MM.1S (cell line): Measurements from ENCODE around the gene SLBP.

Experiments used
- DNase-seq: peaks from one replicate; pipeline ENCODE4 v3.0.0-alpha.2; 2015
- H2AFZ ChIP-seq: fragments of 300-600 bp; sonication (generic); 2 replicates; pipeline ENCODE4 v1.6.0; 2016; ENCODE audit warnings: antibody characterized with exemption, low read length
- H3F3A ChIP-seq: fragments of 300-600 bp; sonication (generic); 2 replicates; pipeline ENCODE4 v1.6.1; 2016; ENCODE audit warnings: mild to moderate bottlenecking, antibody characterized with exemption, low read length, moderate library complexity, mixed read lengths; ENCODE audit not compliant: insufficient read depth
- H3K27ac ChIP-seq: fragments of 300-600 bp; sonication (generic); 2 replicates; pipeline ENCODE4 v1.5.1; 2016; ENCODE audit warnings: mild to moderate bottlenecking, low read length
- H3K27me3 ChIP-seq: fragments of 300-600 bp; sonication (generic); replicated peaks from 2 replicates; pipeline ENCODE4 v1.6.0; 2016; ENCODE audit warnings: low read length; ENCODE audit not compliant: insufficient read depth
- H3K36me3 ChIP-seq: fragments of 300-600 bp; sonication (generic); replicated peaks from 2 replicates; pipeline ENCODE4 v1.6.1; 2016; ENCODE audit warnings: mild to moderate bottlenecking, low read length, mixed read lengths; ENCODE audit not compliant: insufficient read depth
- H3K4me1 ChIP-seq: fragments of 300-600 bp; sonication (generic); 2 replicates; pipeline ENCODE4 v1.6.1; 2016; ENCODE audit warnings: low read length, mixed read lengths
- H3K4me2 ChIP-seq: fragments of 300-600 bp; sonication (generic); 2 replicates; pipeline ENCODE4 v1.6.0; 2016; ENCODE audit warnings: low read depth, low read length
- H3K4me3 ChIP-seq: fragments of 300-600 bp; sonication (generic); 2 replicates; pipeline ENCODE4 v1.5.1; 2016; ENCODE audit warnings: low read length, mixed read lengths
- H3K79me2 ChIP-seq: fragments of 300-600 bp; sonication (generic); 2 replicates; pipeline ENCODE4 v1.6.1; 2016; ENCODE audit warnings: mixed run types, low read length, mixed read lengths
- H3K9ac ChIP-seq: fragments of 300-600 bp; sonication (generic); 2 replicates; pipeline ENCODE4 v1.6.1; 2016; ENCODE audit warnings: low read length, mixed read lengths
- H3K9me2 ChIP-seq: fragments of 300-600 bp; sonication (generic); replicated peaks from 2 replicates; pipeline ENCODE4 v1.6.1; 2016; ENCODE audit warnings: mild to moderate bottlenecking, low read length, mixed read lengths; ENCODE audit not compliant: insufficient read depth
- H3K9me3 ChIP-seq: fragments of 300-600 bp; sonication (generic); replicated peaks from 2 replicates; pipeline ENCODE4 v1.6.1; 2016; ENCODE audit warnings: mild to moderate bottlenecking, low read length, mixed read lengths; ENCODE audit not compliant: insufficient read depth
- H4K20me1 ChIP-seq: fragments of 300-600 bp; sonication (generic); 2 replicates; pipeline ENCODE4 v1.6.1; 2016; ENCODE audit warnings: mild to moderate bottlenecking, low read length, moderate library complexity, mixed read lengths; ENCODE audit not compliant: insufficient read depth
- EZH2 ChIP-seq: fragments of 300-600 bp; sonication (generic); optimal IDR thresholded peaks from 2 replicates; pipeline ENCODE3; 2017; ENCODE audit warnings: low read depth, mild to moderate bottlenecking, antibody characterized with exemption, low read length, mixed read lengths
- EZH2phosphoT487 ChIP-seq: fragments of 300-600 bp; sonication (generic); IDR thresholded peaks from 2 replicates; pipeline ENCODE4 v1.6.1; 2018; ENCODE audit warnings: antibody characterized with exemption, low read length
- TF ChIP-seq, protein P1 (sequence below): fragments of 300-600 bp; sonication (generic); IDR thresholded peaks from 2 replicates; pipeline ENCODE4 v1.5.1; 2016; ENCODE audit warnings: antibody characterized with exemption, low read length, mixed read lengths

The SLBP gene

DNA sequence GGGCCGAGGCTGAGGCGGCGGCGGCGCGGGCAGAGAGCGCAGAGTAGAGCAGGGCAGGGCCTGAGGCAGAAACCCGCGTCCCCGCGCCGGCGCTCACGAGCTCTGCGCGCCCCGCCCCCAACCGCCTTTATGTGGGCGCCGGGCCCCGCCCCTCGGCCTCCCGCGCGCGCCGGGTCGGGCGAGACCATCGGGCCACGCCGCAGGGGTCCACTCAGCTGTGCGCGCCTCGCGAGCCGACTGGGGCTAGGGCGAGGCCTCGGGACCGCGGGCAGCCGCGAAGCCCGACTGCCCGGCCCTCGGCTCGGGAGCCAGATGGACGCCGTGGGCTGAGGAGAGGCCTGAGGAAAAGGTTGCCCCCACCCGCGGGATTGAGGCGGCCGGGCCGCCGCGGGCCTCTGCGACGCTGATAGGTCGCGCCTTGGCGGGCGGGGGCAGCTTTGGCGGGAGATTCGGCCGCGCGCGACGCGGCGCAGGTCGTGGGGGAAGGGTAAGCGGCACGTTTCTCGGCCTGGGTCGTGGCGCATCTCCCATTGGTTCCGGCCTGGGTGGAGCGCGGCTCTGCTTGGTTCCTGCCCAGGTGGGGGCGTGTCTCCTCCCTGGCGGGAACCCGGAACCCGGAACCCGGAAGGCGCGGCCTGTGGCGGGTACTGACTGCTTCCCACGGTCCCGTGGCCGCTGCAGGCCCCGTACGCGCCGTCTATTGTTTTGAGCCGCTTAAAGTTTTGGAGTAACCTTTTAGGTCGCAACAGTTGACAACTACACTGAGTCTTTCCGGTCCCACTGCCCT, at the start of gene SLBP:
Gene SLBP, minus strand, starts transcription at position 104 of the 787 bp plus-strand sequence. CDS start 131 bp downstream, outside the sequence.
- H3K79me2 ChIP-seq, result peaks cover 93% of the 10 kb centered on the region

DNA sequence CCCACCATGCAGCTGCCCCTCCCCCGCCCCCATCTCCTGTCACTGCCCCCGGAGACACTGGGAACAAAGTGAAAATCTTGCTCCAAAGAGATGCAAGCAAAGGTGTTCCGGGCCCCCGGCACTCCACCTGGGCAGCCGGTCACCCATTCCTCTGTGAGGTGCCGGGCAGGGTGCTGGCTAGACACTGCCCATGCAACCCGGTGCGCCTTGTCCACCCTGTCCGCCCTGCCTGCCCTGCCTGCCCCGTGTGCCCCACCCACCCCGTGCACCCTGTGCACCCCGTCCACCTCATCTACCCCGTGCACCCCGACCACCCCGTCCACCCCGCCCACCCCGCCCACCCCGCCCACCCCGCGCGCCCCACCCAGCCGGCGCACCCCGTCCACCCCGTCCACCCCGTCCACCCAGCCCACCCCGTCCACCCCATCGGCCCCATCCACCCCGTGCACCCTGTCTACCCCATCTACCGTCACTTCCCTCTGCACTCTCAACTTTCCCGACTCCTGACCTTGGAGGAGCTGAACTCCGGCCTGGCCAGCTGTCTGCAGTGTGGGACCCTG, 49.1 kb upstream of the SLBP start:
- H3K9me3 ChIP-seq, result no peaks in the 10 kb centered on the region
- H3K9ac ChIP-seq, result no peak overlapping the region

More for the DNA sequence above, at the start of gene SLBP:
- Histone ChIP-seq H3K4me1 (peaks cover 13% of the 10 kb centered on the region), H3K9me3 (no peaks in the 10 kb centered on the region), H2AFZ (peak within 1 kb of the TSS; percentile 78), H3K9me2 (no peaks in the 10 kb centered on the region), H3F3A (peaks cover 16% of the 10 kb centered on the region), H3K4me3 (peak within 1 kb of the TSS; percentile 95), H3K27me3 (no peaks in the 10 kb centered on the region), H3K36me3 (no peaks in the 10 kb centered on the region), H3K27ac (peak within 1 kb of the TSS; percentile 100), H3K4me2 (peak within 1 kb of the TSS; percentile 85), H3K9ac (peak within 1 kb of the TSS; percentile 99), H4K20me1 (peaks cover 33% of the 10 kb centered on the region)
- TF ChIP-seq EZH2, result no peak
- no peak for TF ChIP-seq EZH2phosphoT487
- TF ChIP-seq, protein P1, sequence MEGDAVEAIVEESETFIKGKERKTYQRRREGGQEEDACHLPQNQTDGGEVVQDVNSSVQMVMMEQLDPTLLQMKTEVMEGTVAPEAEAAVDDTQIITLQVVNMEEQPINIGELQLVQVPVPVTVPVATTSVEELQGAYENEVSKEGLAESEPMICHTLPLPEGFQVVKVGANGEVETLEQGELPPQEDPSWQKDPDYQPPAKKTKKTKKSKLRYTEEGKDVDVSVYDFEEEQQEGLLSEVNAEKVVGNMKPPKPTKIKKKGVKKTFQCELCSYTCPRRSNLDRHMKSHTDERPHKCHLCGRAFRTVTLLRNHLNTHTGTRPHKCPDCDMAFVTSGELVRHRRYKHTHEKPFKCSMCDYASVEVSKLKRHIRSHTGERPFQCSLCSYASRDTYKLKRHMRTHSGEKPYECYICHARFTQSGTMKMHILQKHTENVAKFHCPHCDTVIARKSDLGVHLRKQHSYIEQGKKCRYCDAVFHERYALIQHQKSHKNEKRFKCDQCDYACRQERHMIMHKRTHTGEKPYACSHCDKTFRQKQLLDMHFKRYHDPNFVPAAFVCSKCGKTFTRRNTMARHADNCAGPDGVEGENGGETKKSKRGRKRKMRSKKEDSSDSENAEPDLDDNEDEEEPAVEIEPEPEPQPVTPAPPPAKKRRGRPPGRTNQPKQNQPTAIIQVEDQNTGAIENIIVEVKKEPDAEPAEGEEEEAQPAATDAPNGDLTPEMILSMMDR, result no peak
- peak; percentile 96 for DNase-seq

DNA sequence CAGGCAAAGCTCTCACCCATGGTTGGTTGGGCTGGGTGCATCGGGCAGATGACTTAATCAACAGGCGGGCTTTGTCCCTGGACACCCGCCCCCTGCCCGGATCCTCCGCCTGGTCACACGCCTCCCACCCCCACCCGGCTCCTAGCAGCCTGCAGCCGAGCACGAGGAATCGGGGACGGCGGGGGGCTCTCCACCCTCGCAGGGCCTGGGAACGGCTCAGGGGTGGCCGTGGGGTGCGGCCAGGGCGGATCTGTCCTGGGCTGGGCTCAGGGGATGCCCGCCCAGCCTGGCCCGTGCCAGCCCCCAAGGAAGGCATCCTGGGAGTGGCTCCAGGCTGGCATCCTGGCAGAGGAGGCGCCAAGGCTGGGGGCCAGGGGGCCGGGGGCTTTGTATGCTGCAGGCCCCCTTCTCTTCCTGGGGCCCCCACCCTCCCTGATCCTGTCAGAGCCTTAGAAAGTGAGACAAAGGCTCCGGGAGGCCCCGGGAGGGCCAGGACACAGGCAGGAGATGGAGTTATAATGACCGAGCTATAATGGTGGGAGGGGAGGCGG, 48.5 kb upstream of the SLBP start:
- H3K4me3 ChIP-seq, result no peak overlapping the region
- H3K4me1 ChIP-seq, result no peaks in the 10 kb centered on the region
- H3K4me2 ChIP-seq, result no peak overlapping the region

More for the DNA sequence above, 49.1 kb upstream of the SLBP start:
- Histone ChIP-seq H3K4me2 (no peak overlapping the region), H3K4me3 (no peak overlapping the region), H3K27me3 (peaks cover 87% of the 10 kb centered on the region), H3K4me1 (no peaks in the 10 kb centered on the region), H3F3A (no peaks in the 10 kb centered on the region), H3K36me3 (no peaks in the 10 kb centered on the region), H2AFZ (no peak overlapping the region), H3K79me2 (no peaks in the 10 kb centered on the region), H3K9me2 (no peaks in the 10 kb centered on the region), H4K20me1 (no peaks in the 10 kb centered on the region; the same call in 1 of the 2 replicates), H3K27ac (no peak overlapping the region)
- DNase-seq, result no peak
- no peak for TF ChIP-seq EZH2phosphoT487
- TF ChIP-seq EZH2, result no peak
- TF ChIP-seq, protein P1, result no peak

More for the DNA sequence above, 48.5 kb upstream of the SLBP start:
- Histone ChIP-seq H3K79me2 (no peaks in the 10 kb centered on the region), H3K9ac (no peak overlapping the region), H3F3A (no peaks in the 10 kb centered on the region), H4K20me1 (no peaks in the 10 kb centered on the region), H3K9me3 (no peaks in the 10 kb centered on the region), H2AFZ (no peak overlapping the region), H3K27me3 (peaks cover 88% of the 10 kb centered on the region), H3K9me2 (no peaks in the 10 kb centered on the region), H3K27ac (no peak overlapping the region), H3K36me3 (no peaks in the 10 kb centered on the region)
- TF ChIP-seq EZH2 (no peak), EZH2phosphoT487 (no peak)
- TF ChIP-seq, protein P1, result no peak
- no peak for DNase-seq
